ENCODE measurements around the gene PLB1.

Gene PLB1

GRCh38 chr2:28495551-28496250, at the start of gene PLB1:
Gene PLB1 (plus strand): TSS chr2:28496060. CDS start chr2:28496115, 55 bp downstream.
- DNase-seq (ENCODE audit: low spot score): no peak

DNA sequence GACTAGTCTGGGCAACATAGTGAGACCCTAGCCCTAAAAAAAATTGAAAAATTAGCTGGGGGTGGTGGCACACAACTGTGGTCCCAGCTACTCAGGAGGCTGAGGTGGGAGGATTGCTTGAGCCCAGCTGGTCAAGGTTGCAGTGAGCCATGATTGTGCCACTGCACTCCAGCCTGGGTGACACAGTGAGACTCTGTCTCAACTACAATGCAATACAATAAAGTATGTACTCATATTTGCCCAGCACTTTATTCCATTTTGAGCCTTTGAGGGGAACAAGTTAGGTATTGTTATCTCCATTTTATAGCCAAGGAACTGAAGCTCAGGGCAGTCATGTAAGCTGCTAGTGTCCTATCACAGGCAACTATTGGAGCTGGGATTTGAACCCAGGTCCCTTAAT, 49.3 kb upstream of the PLB1 start:
- no peak for DNase-seq (ENCODE audit: low spot score)

DNA sequence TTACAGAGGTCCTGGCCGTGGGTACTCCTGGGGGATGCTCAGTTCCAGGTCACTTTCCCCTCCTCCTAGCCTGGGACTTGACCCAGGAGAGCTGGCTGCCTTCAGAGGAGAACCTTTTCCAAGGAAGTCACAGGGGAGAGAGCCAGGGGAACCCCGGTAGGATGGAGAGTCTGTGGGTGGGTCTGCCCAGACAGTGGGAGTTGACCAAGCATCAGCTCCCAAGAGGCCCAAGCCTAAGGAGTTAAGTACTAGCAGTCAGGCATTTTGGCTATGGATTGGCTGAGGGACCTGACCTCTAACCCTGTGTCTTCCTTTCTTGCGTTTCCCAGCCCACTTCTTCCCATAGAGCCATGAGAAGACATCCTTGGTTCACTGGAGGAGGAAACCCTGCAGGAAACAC, 48.8 kb upstream of the PLB1 start:
- no peak for DNase-seq (ENCODE audit: low spot score)

- DNase-seq (ENCODE audit: low spot score): peak; percentile 10
Measured at GRCh38 chr2:28447943-28448792, 47.7 kb upstream of the PLB1 start.

- no peak for DNase-seq (ENCODE audit: low spot score)
Measured at GRCh38 chr2:28448793-28449100, 47.1 kb upstream of the PLB1 start.

DNA sequence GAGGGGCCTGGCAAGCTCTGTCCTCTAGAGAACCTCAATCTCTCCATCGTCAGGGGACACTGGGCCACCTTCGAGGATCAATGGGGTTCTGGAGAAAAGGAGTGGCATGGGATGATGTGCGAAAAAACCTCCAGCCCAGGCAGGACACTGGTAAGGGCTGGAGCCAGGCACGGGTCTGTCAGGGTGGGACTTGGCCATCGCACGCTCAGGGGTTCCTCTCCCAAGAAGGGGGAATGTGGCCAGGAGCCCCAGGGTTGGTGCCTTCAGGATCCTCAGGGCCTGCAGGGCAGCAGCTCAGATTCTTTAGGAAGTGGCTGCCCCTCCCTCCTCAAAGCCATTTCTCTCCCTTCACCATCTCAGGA, 46.8 kb upstream of the PLB1 start:
- no peak for DNase-seq (ENCODE audit: low spot score)

DNA sequence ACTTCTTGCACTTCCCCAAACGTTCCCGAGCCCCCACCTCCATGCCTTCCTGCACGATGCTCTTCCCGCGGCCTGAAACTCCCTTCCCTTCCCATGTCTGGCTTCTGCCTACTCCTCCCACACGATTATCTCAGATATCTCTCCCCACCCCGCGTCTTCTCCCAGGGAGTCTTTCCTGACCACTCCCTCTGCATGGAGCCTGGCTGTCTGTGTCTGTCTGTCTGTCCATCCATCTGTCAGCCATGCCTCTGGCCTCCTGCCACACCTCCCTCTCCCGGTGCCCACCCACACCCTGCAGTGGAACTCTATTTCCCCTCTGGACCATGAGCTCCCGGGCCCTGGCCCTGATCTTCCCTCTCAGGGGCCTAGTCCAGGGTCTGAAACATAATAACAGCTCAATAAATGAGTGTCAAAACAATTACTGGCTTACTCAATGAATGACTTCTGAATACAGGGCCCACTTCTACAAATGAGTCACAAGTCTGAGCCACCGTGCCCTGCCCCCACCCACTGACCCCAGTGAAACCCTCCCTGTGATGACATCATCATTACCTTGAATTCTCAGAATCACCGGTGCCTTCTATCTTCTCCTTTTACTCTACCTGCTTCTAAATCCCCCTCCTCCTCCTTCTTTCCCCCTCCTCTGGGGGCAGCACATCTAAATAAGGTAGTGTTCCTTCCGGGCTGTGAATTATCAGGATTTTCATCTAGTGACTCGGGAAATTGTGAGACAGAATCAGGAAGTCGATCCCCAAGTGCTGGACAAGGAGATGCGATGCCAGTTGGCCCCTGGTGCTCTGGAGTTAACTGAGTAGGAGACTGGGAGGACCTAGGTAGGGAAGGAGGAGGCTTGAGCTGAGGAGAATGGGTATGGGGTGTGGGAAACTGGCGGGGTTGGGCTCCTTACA, 46.1 kb upstream of the PLB1 start:
- peak; percentile 51 for DNase-seq (ENCODE audit: low spot score)

DNA sequence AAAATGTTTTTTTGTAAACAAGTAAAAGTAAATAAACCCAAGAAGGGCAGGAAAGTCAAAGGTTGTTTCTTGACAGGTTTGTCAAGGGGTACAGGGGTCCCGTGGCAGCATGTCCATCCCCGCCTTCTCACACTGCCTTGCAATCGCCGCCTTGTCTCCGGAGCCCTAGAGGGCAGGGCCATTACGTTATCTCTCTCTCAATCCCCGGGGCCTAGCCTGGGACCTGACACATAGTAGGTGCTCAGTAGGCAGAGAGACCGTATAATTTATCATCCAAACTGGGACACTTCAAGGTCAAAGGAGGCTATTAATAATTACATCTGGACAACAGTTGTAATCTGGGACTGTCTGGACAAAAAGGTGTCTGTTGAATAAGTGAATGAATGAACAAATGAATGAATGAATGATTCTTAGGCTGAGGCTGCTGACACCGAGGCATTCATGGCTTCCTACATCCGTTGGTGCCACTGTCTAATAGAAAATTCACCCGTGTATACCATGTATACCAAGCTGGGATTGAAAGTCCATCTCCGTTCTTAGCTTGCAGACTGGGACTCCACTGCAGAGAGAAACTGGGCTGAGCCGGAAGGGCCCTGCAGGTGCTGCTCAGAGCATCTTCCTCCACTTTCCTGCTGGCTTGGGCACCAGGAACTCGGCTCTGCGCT, 44.8 kb upstream of the PLB1 start:
- DNase-seq (ENCODE audit: low spot score): no peak

- DNase-seq (ENCODE audit: low spot score): no peak
Measured at GRCh38 chr2:28451793-28452533, 43.9 kb upstream of the PLB1 start.

DNA sequence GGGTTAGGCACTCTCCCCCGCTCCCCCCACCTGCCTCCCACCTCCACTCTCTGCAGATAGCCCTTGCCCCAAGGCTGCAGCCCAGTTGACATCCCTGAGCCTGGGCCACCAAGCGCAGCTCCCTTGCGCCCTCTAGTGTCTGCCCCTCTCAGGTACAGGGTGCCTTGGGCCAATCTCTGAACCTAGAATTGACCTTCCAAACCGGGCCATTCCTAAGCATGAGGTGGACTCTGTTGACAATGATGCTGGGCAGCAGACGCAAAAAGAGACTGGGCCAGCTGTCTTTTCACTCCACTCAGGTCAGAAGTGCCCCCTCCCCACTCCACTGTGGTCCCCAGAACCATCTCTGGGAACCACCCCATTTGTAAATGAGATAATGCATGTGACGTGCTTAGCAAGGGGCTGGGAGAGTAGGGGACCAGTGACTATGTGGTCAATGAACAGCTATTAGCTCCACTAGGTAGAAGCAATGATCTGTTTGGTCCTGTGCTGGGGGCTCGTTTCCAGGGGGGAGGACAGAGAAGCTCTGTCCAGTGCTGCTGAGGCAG, 43.3 kb upstream of the PLB1 start:
- DNase-seq (ENCODE audit: low spot score): no peak

GRCh38 chr2:28453396-28453795, 42.5 kb upstream of the PLB1 start:
- DNase-seq (ENCODE audit: low spot score): no peak

DNA sequence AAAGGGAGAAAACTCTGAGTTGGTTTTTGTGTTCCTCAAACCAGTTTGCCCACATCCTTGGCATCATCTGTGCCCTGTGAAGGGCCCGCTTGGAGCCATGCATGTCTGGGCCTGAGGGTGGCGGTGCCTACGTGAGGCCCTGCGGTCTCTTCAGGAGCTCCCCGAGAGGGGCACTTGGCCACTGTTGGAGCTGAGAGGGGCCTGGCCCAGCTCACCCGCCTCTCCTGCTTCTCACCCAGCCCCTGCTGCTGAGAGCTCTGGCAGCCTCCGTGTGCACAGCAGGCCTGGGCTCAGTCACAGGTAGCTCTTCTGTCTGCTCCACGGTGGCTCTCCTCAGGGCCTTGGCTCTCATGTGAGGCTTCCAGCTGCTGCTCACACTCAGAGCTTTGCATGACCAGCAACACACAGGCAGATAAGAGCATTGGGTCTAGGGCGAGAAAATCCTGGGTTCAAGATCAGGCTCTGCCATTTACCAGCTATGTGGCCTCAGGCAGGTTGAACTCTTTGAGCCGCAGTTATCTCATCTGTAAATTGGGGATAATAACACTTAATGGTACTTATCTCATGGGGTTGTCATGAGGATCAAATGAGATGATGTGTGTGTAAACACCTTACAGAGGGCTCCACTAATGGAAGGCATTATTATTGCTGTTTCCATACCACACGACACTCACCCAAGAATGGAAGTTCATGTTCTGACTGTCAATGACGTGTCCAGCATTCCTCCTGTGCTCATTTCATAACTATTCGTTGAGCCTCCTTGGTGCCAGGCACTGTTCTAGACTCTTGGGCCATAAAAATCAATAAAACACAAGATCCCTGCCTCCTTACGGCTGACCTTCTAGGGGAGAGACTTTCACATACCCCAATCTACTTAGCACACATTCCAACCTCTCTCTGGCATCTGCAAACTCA, 41.6 kb upstream of the PLB1 start:
- DNase-seq (ENCODE audit: low spot score): peak; percentile 59

- DNase-seq (ENCODE audit: low spot score): no peak
Measured at GRCh38 chr2:28457237-28457636, 38.6 kb upstream of the PLB1 start.

- no peak for DNase-seq (ENCODE audit: low spot score)
Measured at GRCh38 chr2:28461056-28461455, 34.8 kb upstream of the PLB1 start.

DNA sequence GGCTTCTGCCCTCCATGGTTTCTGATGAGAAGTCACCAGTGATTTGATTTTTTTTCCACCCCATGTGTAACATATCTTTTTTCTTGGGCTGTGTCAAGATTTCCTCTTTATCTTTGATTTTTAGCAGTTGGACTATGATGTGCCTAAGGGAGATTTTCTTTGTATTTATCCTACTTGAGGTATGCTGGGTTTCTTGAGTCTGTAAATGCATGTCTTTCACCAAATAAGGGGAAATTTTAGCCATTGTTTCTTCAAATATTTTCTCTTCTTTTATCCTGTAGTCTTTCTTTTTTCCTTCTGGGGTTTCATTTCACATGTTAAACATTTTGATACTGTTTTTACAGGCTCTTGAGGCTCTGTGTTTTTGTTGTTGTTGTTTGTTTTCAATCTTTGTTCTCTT, 33.7 kb upstream of the PLB1 start:
- DNase-seq (ENCODE audit: low spot score): no peak

- no peak for DNase-seq (ENCODE audit: low spot score)
Measured at GRCh38 chr2:28463211-28463816, 32.5 kb upstream of the PLB1 start.

DNA sequence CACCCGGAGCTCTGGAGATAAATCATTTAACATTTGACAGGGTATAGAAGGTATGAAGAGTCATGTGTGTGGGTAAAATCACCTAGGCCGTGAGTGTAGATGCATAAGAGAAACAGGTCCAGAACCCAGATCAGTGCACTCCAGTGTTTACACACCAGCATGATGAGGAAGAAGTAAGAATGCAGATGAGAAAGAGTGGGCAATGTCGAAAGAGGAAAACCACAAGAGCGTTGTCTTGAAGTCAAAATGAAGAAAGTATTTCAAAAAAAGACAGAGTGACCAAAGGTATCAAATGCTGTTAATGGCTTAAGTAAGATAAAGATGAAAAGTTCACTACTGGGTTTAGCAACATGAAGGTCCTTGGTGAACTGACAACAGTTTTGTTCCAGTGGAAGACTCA, 32.0 kb upstream of the PLB1 start:
- DNase-seq (ENCODE audit: low spot score): no peak

GRCh38 chr2:28465148-28465885, 30.5 kb upstream of the PLB1 start:
- DNase-seq (ENCODE audit: low spot score): no peak

- no peak for DNase-seq (ENCODE audit: low spot score)
Measured at GRCh38 chr2:28469304-28469703, 26.6 kb upstream of the PLB1 start.
